Stimulated activated naive B cell treated with anti-CD40 and anti-IgM and Interleukin-4, amounts not matched to agents 10 μg/mL and 1 μg/mL and 100 μg/mL, for 72 hours (primary cell): ENCODE data around the gene NFIC.
"Not testable (repeated sequence)": the region's sequence is repeated elsewhere in the genome, so short reads cannot be mapped to it uniquely, and the experiment has no call there.

Experiments used
- ATAC-seq, 2 donors: fragments of 150-1000 bp; cut with Tn5 transposase; replicated peaks; 2 replicates each; pipeline ENCODE4 v1.10.0; 2021; ENCODE audit warnings: moderate library complexity in 1 of 2
- DNase-seq: peaks from one replicate; pipeline ENCODE4 v3.0.0; 2021
- H3K27ac Mint-ChIP-seq: one replicate; pipeline ENCODE4 v1.8.0; 2022; ENCODE audit warnings: mild to moderate bottlenecking, mixed read lengths
- H3K27me3 Mint-ChIP-seq, 2 donors: one replicate each; pipeline ENCODE4 v1.8.0; 2022; ENCODE audit warnings: mixed read lengths in 2 of 2
- H3K36me3 Mint-ChIP-seq, 2 donors: one replicate each; pipeline ENCODE4 v1.8.0; 2022; ENCODE audit warnings: mixed read lengths in 2 of 2, mild to moderate bottlenecking in 1 of 2
- H3K4me1 Mint-ChIP-seq, 2 donors: one replicate each; pipeline ENCODE4 v1.8.0; 2022; ENCODE audit warnings: mixed read lengths in 2 of 2, mild to moderate bottlenecking in 1 of 2
- H3K4me3 Mint-ChIP-seq, 2 donors: one replicate each; pipeline ENCODE4 v1.8.0; 2022; ENCODE audit warnings: mild to moderate bottlenecking in 2 of 2, mixed read lengths in 2 of 2, moderate library complexity in 1 of 2
- H3K9me3 Mint-ChIP-seq, 2 donors: one replicate each; pipeline ENCODE4 v1.8.0; 2022; ENCODE audit warnings: mixed read lengths in 2 of 2, mild to moderate bottlenecking in 1 of 2

NFIC gene

DNA sequence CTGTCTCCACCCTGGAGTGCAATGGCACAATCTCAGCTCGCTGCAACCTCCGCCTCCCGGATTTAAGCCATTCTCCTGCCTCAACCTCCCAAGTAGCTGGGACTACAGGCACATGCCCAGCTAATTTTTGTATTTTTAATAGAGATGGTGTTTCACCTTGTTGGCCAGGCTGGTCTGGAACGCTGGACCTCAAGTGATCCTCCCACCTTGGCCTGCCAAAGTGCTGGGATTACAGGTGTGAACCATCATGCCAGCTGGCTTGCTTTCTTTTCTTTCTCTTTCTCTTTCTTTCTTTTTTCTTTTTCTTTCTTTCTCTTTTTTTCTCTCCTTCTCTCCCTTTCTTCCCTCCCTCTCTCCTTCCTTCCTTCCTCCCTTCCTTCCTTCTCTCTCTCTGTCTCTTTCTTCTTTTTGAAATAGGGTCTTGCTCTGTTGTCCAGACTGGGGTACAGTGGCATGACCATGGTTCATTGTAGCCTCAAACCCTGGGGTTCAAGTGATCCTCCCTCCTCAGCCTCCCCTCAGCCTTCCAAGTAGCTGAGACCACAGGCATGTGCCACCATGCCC is 33.3 kb upstream of the NFIC start:
- H3K9me3 Mint-ChIP-seq: no peaks in the 10 kb centered on the region
- peaks cover 0 to 22% of the 10 kb centered on the region in 2 donors for H3K27me3 Mint-ChIP-seq
- ATAC-seq (no peak), DNase-seq (no peak)
- no peak overlapping the region for H3K27ac Mint-ChIP-seq
- no peaks in the 10 kb centered on the region for H3K36me3 Mint-ChIP-seq
- no peaks in the 10 kb centered on the region for H3K4me1 Mint-ChIP-seq
- no peak overlapping the region for H3K4me3 Mint-ChIP-seq

DNA sequence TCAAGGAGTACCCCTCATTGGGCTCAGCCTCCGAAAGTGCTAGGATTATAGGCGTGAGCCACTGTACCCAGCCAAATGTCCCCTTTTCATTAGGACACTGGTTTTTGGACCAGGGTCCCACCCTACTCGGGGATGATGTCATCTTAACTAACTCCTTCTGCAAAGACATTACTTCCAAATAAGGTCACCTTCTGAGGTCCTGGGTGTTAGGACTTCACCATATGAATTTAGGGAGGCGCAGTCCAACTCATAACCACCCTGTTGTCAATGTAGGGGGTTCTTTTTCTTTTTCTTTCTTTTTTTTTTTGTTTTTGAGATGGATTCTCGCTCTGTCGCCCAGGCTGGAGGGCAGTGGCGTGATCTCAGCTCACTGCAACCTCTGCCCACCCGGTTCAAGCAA is 32.7 kb upstream of the NFIC start:
- peaks cover 2% of the 10 kb centered on the region in 2 donors for H3K4me1 Mint-ChIP-seq
- no peaks in the 10 kb centered on the region for H3K36me3 Mint-ChIP-seq
- no peak for ATAC-seq
- H3K9me3 Mint-ChIP-seq: no peaks in the 10 kb centered on the region
- H3K27ac Mint-ChIP-seq: no peak overlapping the region
- DNase-seq: no peak
- H3K4me3 Mint-ChIP-seq: no peak overlapping the region
- H3K27me3 Mint-ChIP-seq: peaks cover 2 to 22% of the 10 kb centered on the region in 2 donors

DNA sequence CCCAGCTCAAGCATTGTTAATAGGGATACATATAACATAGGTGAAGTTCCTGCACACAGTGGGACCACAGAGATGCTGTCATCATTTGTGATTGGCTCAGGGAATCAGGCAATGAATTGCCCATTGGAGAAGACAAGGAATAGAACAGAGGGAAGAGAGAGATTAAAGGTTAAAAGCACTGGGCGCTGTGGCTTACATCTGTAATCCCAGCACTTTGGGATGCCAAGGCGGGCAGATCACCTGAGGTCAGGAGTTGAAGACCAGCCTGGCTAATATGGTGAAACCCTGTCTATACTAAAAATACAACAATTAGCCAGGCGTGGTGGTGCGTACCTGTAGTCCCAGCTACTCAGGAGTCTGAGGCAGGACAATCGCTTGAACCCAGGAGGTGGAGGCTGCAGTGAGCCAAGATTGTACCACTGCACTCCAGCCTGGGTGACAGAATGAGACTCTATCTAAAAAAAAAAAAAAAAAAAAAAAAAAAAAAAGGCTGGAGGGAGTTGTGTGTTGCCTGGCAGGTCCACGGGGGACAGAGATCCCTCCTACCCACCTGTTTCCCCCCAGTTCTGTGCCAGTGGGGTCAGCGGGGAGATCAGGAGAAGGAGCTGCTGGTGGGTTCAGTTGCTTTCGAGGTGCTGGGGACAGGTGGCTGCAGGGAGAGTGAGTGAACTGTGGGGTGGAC is 31.5 kb upstream of the NFIC start:
- DNase-seq, H3K27ac Mint-ChIP-seq, H3K4me1 Mint-ChIP-seq, ATAC-seq, H3K4me3 Mint-ChIP-seq, H3K36me3 Mint-ChIP-seq, H3K9me3 Mint-ChIP-seq: not testable (repeated sequence)
- H3K27me3 Mint-ChIP-seq: peaks cover 4 to 21% of the 10 kb centered on the region in 2 donors

DNA sequence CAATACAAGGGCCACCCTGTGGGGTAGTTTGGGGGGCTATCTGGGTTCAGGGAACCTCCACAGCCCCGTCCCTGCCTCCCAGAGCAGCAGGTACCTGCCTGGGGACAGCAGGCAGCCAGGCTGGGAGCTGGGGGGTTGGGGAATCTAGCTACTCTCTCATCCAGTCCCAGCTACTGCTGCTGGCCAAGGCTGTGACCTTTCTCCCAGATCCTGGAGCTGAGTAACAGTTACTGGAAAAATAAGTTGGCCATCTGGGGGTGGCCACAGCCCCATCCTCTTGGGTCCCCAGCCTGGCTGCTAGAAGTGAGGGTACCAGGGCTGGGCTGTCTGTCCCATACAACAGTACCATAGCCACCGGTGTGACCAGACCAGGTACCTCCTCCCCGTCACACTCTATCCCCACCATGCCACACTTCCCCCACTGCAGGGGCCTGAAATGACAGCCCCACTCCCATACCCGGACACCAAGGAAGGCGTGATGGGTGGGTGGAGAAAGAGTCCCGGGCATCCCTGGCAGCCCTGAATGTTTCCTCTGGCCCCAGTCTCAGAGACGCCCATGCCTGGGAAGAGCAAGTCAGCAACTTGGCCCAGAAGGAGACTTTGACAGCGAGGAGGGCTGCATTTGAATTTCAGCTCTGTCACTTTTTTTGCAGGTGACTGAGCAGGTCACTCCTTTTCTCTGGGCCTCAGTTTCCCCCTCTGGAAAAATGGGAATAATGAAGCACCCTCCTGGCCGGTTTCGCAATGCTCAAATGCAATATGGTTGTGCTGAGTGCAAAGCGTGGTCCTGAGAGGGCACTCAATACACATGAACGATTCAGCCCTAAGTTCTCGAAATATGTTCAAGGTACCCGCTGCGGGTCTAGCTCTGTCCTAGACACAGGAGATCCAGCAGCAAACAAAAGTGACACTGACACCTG is 30.7 kb upstream of the NFIC start:
- Mint-ChIP-seq H3K27ac (no peak overlapping the region), H3K4me1 (peaks cover 4 to 6% of the 10 kb centered on the region in 2 donors), H3K27me3 (peaks cover 4 to 24% of the 10 kb centered on the region in 2 donors), H3K36me3 (no peaks in the 10 kb centered on the region), H3K9me3 (no peaks in the 10 kb centered on the region), H3K4me3 (no peak overlapping the region)
- no peak for ATAC-seq
- DNase-seq: no peak

GRCh38 chr19:3336351-3336679 is 30.1 kb upstream of the NFIC start:
- Mint-ChIP-seq H3K36me3 (no peaks in the 10 kb centered on the region), H3K27ac (peak overlapping the region; percentile 25), H3K9me3 (no peaks in the 10 kb centered on the region), H3K27me3 (peaks cover 4 to 30% of the 10 kb centered on the region in 2 donors), H3K4me3 (no peak overlapping the region), H3K4me1 (peaks cover 4 to 6% of the 10 kb centered on the region in 2 donors)
- ATAC-seq (no peak), DNase-seq (no peak)

GRCh38 chr19:3336680-3337523 is 29.5 kb upstream of the NFIC start:
- no peaks in the 10 kb centered on the region for H3K36me3 Mint-ChIP-seq
- H3K4me1 Mint-ChIP-seq: peaks cover 4 to 6% of the 10 kb centered on the region in 2 donors
- no peak for ATAC-seq

DNA sequence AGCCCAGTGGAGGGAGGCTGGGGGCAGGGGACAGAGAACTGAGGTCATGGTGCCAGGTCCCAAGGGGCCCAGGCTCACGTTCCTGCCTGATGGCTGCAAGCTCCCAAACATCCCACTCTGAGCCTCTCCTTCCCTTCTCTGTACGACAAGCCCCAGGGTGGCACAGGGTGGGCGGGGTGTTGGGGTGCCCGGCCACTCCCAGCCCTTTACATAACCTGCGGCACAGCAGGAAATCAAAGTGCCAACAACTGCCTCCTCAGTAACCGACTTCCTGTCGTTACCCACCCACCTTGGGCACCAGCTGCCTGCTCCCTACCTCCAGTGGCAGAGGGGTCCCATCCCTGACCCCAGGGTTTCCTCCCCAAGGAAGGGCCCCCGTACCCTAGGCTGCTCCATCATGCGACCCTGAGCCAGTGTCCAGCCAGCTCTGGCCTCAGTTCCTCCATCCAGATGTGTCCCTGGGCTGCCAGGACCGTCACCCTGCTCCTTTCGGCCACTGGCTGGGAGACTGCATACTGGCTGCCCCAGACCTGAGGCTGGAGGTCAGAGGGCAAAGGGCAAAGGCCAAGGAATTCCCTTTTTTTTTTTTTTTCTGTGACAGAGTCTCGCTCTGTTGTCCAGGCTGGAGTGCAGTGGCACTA is 27.7 kb upstream of the NFIC start:
- H3K36me3 Mint-ChIP-seq: no peaks in the 10 kb centered on the region
- peaks cover 4 to 6% of the 10 kb centered on the region in 2 donors for H3K4me1 Mint-ChIP-seq
- H3K4me3 Mint-ChIP-seq: peak overlapping the region in 1 of 2 donors; percentile 48
- ATAC-seq (peak; percentile 42 to 45), DNase-seq (no peak)
- peaks cover 4 to 30% of the 10 kb centered on the region in 2 donors for H3K27me3 Mint-ChIP-seq
- H3K9me3 Mint-ChIP-seq: no peaks in the 10 kb centered on the region
- H3K27ac Mint-ChIP-seq: peak overlapping the region; percentile 87

More at GRCh38 chr19:3336680-3337523, 29.5 kb upstream of the NFIC start:
- Mint-ChIP-seq H3K27ac (no peak overlapping the region), H3K4me3 (no peak overlapping the region), H3K9me3 (no peaks in the 10 kb centered on the region), H3K27me3 (peaks cover 4 to 30% of the 10 kb centered on the region in 2 donors)
- no peak for DNase-seq

- Mint-ChIP-seq H3K27ac (no peak overlapping the region), H3K4me3 (no peak overlapping the region), H3K27me3 (peaks cover 4 to 25% of the 10 kb centered on the region in 2 donors), H3K36me3 (no peaks in the 10 kb centered on the region), H3K9me3 (no peaks in the 10 kb centered on the region), H3K4me1 (peaks cover 6% of the 10 kb centered on the region in 2 donors)
- DNase-seq (no peak), ATAC-seq (no peak)
Measured at GRCh38 chr19:3340340-3340739, 26.0 kb upstream of the NFIC start.

DNA sequence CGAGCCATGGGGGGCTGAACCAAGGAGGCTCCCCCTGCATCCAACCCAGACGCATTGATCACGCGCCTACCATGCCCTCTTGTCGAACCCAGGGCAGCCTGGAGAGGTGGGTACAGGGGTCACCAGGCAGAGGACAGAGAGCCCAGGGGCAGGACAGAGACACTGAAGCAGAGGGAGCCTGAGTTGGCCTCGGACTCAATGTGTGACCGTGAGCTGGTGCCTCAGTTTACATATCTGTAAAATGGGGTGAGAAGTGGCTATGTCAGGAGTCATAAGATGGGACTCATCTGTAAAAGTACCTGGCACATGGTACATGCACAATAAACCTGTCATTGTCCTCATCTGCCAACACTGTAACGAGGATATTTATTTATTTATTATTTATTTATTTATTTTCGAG is 24.1 kb upstream of the NFIC start:
- ATAC-seq: no peak
- Mint-ChIP-seq H3K4me1 (peaks cover 6% of the 10 kb centered on the region in 2 donors), H3K9me3 (no peaks in the 10 kb centered on the region), H3K4me3 (no peak overlapping the region), H3K27ac (no peak overlapping the region), H3K27me3 (peaks cover 11 to 19% of the 10 kb centered on the region in 2 donors), H3K36me3 (no peaks in the 10 kb centered on the region)
- DNase-seq: no peak

GRCh38 chr19:3342962-3343361 is 23.4 kb upstream of the NFIC start:
- ATAC-seq, DNase-seq, H3K4me1 Mint-ChIP-seq, H3K4me3 Mint-ChIP-seq, H3K36me3 Mint-ChIP-seq, H3K27ac Mint-ChIP-seq, H3K9me3 Mint-ChIP-seq: not testable (repeated sequence)
- peaks cover 11 to 14% of the 10 kb centered on the region in 2 donors for H3K27me3 Mint-ChIP-seq

- no peaks in the 10 kb centered on the region for H3K36me3 Mint-ChIP-seq
- ATAC-seq: peak; percentile 83 to 89
- peak; percentile 62 for DNase-seq
- H3K27me3 Mint-ChIP-seq: peaks cover 7 to 14% of the 10 kb centered on the region in 2 donors
- peaks cover 2% of the 10 kb centered on the region in 2 donors for H3K4me1 Mint-ChIP-seq
- no peaks in the 10 kb centered on the region for H3K9me3 Mint-ChIP-seq
- no peak overlapping the region for H3K4me3 Mint-ChIP-seq
- no peak overlapping the region for H3K27ac Mint-ChIP-seq
Measured at GRCh38 chr19:3343619-3344502, 22.5 kb upstream of the NFIC start.

DNA sequence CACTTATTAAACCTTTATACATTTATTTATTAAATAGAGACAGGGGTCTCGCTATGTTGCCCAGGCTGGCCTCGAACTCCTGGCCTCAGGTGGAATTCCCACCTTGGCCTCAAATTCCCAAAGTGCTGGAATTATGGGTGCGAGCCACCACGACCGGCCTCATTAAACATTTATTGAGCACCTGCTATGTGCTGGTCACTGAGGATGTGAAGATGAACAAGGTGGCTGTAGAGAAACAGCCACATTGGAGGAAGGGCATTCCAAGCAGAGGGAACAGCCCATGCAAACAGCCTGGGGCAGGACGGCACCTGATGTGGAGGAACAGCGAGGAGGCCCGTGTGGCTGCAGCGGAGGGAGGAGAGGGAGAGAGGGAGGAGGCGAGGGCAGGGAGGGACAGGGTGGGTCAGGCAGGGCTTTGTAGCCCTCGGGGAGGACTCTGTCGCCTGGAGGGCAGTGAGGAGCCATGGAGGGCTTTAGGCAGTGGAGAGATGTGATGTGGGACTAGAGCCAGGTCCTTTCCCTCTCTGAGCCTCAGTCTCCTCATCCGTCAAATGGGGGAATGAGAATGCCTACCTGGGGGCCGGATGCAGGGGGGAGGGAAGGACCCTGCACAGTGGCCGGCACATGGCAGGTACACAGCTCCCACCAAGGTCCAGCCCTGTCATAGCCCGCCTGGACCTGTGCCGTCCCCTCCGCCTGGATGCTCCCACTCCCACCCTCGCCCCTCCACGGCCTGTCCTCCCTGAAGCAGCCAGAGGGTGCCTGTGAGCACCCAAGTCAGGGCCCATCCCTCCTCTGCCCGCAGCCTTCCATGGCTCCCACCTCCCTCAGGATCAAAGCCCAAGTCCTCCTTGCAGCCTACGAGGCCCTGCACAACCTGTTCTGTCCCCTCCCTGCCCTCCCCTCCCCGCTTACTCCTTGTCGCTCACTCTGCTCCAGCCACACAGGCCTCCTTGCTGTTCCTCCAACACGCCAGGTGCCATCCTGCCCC is 21.5 kb upstream of the NFIC start:
- H3K36me3 Mint-ChIP-seq: no peaks in the 10 kb centered on the region
- H3K4me3 Mint-ChIP-seq: no peak overlapping the region
- no peak overlapping the region for H3K27ac Mint-ChIP-seq

More for the DNA sequence above, 21.5 kb upstream of the NFIC start:
- no peaks in the 10 kb centered on the region for H3K9me3 Mint-ChIP-seq
- peaks cover 7 to 9% of the 10 kb centered on the region in 2 donors for H3K27me3 Mint-ChIP-seq
- ATAC-seq: no peak
- H3K4me1 Mint-ChIP-seq: peaks cover 0 to 1% of the 10 kb centered on the region in 2 donors
- no peak for DNase-seq
